22Rv1 (cell line): ENCODE measurements around the gene SMIM8.

Source experiments
- H3K27ac ChIP-seq: fragments of 450-650 bp; 2 replicates; pipeline ENCODE4 v1.5.1; 2017
- ZFX ChIP-seq: fragments of 450-650 bp; IDR thresholded peaks from 2 replicates; pipeline ENCODE4 v1.6.1; 2017; ENCODE audit warnings: antibody characterized with exemption, borderline replicate concordance
- TF ChIP-seq, protein P1 (sequence below): fragments of 450-650 bp; IDR thresholded peaks from 2 replicates; pipeline ENCODE4 v1.5.1; 2017; ENCODE audit warnings: mild to moderate bottlenecking

Gene SMIM8

DNA sequence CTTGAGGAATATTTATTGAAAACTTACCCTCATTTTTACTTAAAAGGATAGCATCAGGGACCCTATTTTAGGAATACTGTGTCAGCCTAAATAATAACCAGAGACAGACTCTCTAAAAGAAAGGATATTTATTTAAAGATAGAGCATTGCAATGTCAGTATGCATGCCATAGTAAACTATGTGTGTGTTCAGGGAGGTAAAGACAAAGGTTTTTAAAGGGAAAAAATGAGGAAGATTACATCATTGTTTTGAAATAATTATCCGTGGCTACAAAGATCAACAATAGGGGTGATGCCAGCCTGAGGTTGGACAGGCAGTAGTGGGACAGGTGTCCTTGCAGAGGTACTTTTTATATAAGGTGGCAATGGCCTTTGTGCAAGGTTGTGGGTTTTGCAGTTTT is 61.6 kb downstream of the SMIM8 start:
- no peak overlapping the region for H3K27ac ChIP-seq

DNA sequence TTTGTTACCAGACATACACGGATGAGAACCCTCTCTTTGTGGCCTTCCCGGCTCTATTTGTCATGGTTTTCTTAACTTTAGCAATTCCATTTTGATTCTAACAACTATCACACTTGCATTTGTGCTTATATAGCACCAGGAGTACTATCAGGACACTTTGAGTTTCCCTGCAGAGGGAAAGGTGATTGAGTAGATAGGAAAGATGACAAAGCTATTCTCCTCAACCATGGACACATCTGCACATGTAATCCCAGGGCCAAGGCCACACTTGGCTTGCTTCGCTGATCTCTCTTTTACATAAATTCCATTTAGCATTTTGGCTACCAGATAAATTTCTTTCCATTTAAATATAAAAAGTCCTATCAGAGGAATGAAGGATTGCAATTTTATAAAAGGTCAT is 62.1 kb downstream of the SMIM8 start:
- H3K27ac ChIP-seq = no peak overlapping the region
- TF ChIP-seq ZFX = no peak
- TF ChIP-seq, protein P1, sequence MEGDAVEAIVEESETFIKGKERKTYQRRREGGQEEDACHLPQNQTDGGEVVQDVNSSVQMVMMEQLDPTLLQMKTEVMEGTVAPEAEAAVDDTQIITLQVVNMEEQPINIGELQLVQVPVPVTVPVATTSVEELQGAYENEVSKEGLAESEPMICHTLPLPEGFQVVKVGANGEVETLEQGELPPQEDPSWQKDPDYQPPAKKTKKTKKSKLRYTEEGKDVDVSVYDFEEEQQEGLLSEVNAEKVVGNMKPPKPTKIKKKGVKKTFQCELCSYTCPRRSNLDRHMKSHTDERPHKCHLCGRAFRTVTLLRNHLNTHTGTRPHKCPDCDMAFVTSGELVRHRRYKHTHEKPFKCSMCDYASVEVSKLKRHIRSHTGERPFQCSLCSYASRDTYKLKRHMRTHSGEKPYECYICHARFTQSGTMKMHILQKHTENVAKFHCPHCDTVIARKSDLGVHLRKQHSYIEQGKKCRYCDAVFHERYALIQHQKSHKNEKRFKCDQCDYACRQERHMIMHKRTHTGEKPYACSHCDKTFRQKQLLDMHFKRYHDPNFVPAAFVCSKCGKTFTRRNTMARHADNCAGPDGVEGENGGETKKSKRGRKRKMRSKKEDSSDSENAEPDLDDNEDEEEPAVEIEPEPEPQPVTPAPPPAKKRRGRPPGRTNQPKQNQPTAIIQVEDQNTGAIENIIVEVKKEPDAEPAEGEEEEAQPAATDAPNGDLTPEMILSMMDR = no peak

More for the DNA sequence above, 61.6 kb downstream of the SMIM8 start:
- TF ChIP-seq, protein P1 = no peak
- TF ChIP-seq ZFX = no peak

DNA sequence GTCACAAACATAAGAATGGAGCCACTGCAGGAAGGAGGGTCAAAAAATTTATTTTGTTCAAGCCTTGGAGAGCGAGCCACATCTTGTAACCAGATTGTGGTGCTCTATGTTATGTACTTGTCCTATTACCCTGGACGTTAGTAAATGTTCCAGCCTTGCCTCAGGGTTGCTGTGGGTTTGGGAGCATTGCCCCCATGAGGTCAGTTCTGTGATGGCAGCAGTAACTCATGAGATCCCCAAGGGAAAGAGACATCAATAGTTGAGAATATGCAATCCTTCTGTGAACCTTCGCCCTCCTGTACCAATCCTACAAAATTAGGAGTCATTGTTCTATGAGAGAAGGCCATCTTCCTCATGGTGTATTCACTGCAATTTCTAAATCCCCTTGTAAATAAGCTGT is 68.9 kb downstream of the SMIM8 start:
- TF ChIP-seq, protein P1 = peak; percentile 61
- no peak for TF ChIP-seq ZFX

More for the DNA sequence above, 68.9 kb downstream of the SMIM8 start:
- H3K27ac ChIP-seq = no peak overlapping the region
